Sigmoid colon (tissue), 7 donors: ENCODE data around the gene KCNQ4. TPM values are rescaled to one million over a fixed set of nuclear protein-coding genes. Genes with fewer than 3 reads are reported as not detected.

ENCODE experiments used
- DNase-seq: peaks from one replicate; pipeline ENCODE4 v3.0.0-alpha.2; 2019
- H3K27ac ChIP-seq, 4 donors: fragments of 200-600 bp; sonication (generic); one replicate each; pipeline ENCODE4 v1.5.1; 2016 to 2019; ENCODE audit warnings: mild to moderate bottlenecking in 1 of 4
- H3K27me3 ChIP-seq, 3 donors: fragments of 200-600 bp; sonication (generic); one replicate each; pipeline ENCODE4 v1.5.1; 2019; ENCODE audit warnings: mild to moderate bottlenecking in 1 of 3
- H3K36me3 ChIP-seq, 4 donors: fragments of 200-600 bp; sonication (generic); one replicate each; pipeline ENCODE4 v1.5.1; 2016 to 2019
- H3K4me1 ChIP-seq, 4 donors: fragments of 200-600 bp; sonication (generic); one replicate each; pipeline ENCODE4 v1.5.1; 2017 to 2019
- H3K4me3 ChIP-seq, 4 donors: fragments of 200-600 bp; sonication (generic); one replicate each; pipeline ENCODE4 v1.5.1; 2017 to 2019; ENCODE audit warnings: mild to moderate bottlenecking in 2 of 4, moderate library complexity in 1 of 4
- H3K9me3 ChIP-seq, 4 donors: fragments of 200-600 bp in 3 of 4; sonication (generic) in 3 of 4; one replicate each; pipeline versions ENCODE4 v1.5.1 to v1.6.1; 2013 to 2019
- EP300 ChIP-seq, 4 donors: sonication (generic); formaldehyde crosslinking; IDR thresholded peaks; one replicate each; pipeline ENCODE4 v1.6.1; 2017; ENCODE audit warnings: antibody characterized with exemption in 4 of 4
- POLR2A ChIP-seq, 2 donors: fragments of 450-650 bp; IDR thresholded peaks; one replicate each; pipeline ENCODE4 v1.6.1; 2016; ENCODE audit warnings: antibody characterized with exemption in 2 of 2, mild to moderate bottlenecking in 2 of 2, moderate library complexity in 2 of 2
- POLR2AphosphoS5 ChIP-seq, 4 donors: sonication (generic); formaldehyde crosslinking; IDR thresholded peaks; one replicate each; pipeline ENCODE4 v1.6.1; 2017; ENCODE audit warnings: antibody characterized with exemption in 4 of 4
- WGBS, 2 donors: extraction: QIAGEN DNeasy Blood & Tissue Kit; methylation state at CpG; one replicate each; pipeline ENCODE4 v1.1.7; 2013; 5-methylcytosine and 5-hydroxymethylcytosine counted together
- intact Hi-C: fragments of 100-400 bp; cut with DNase I; formaldehyde crosslinking; loops from one replicate; pipeline ENCODE4 v1.15.1; 2023
- polyA plus RNA-seq, 3 donors: library from polyadenylated mRNA; stranded (reverse); fragments of 200-250 nt; gene quantifications; one replicate each; pipeline ENCODE4 v1.2.3, GENCODE V29; 2013
- total RNA-seq, 4 donors: library from RNA; depleted of rRNA; stranded (reverse); fragments of >200 nt; gene quantifications; one replicate each; pipeline ENCODE4 v1.1.0, GENCODE V29; 2016
- TF ChIP-seq, protein P1 (sequence below), 4 experiments: fragments of 450-650 bp in 3 of 4; fragments of 200-600 bp in 1 of 4; IDR thresholded peaks; one replicate each; pipeline ENCODE4 v1.5.1; 2016 to 2019; ENCODE audit warnings: antibody characterized with exemption in 4 of 4, mild to moderate bottlenecking in 3 of 4, moderate library complexity in 2 of 4
- donor health status: healthy with polysubstance abuse.
- donor health status: Bipolar disorder and iron deficiency.
- donor health status: healthy.

The KCNQ4 gene
- total and polyA plus RNA-seq, 7 donors = 0.60 to 10.8 (median 6.3) TPM; not detected in 1

DNA sequence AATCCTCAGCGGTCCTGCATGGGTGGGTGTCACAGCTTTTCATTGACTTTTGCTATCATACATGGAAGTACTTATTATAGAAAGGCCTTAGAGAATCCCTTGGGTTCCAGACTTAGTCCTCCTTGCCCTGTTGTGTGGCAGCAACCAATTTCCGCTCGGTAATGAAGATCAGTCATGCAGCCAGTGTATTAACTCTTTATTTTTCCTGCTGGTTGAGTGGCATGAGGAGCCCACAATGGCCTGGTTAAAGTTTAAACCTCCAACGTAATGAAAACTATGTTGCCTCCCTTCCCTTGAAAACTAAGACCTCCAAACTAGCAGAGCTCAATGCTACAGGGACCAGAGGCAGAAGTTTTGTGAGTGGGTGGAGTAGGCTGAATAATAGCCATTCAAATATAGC lies 58.6 kb downstream of the KCNQ4 start:
- H3K4me1 ChIP-seq = peaks cover 0 to 12% (median 10%) of the 10 kb centered on the region in 4 donors
- no peak overlapping the region for H3K4me3 ChIP-seq
- H3K36me3 ChIP-seq = peaks cover 5 to 31% (median 12%) of the 10 kb centered on the region in 4 donors
- no peak overlapping the region for H3K27ac ChIP-seq
- peaks cover 0 to 3% (median 0%) of the 10 kb centered on the region in 4 donors for H3K9me3 ChIP-seq
- no peaks in the 10 kb centered on the region for H3K27me3 ChIP-seq
- intact Hi-C loops = loop anchor here (10.0 kb wide), 1 partner anchor 307 kb away; the partner anchor contains the start of gene ZNF684
- WGBS, 2 donors = 71 to 87% methylated on average over 4 of the region's 4 CpGs
- TF ChIP-seq POLR2AphosphoS5 (IDR thresholded peaks at IDR 0.05) (no peak), EP300 (IDR thresholded peaks at IDR 0.05) (no peak), POLR2A (IDR thresholded peaks at IDR 0.05) (no peak)
- TF ChIP-seq, protein P1, sequence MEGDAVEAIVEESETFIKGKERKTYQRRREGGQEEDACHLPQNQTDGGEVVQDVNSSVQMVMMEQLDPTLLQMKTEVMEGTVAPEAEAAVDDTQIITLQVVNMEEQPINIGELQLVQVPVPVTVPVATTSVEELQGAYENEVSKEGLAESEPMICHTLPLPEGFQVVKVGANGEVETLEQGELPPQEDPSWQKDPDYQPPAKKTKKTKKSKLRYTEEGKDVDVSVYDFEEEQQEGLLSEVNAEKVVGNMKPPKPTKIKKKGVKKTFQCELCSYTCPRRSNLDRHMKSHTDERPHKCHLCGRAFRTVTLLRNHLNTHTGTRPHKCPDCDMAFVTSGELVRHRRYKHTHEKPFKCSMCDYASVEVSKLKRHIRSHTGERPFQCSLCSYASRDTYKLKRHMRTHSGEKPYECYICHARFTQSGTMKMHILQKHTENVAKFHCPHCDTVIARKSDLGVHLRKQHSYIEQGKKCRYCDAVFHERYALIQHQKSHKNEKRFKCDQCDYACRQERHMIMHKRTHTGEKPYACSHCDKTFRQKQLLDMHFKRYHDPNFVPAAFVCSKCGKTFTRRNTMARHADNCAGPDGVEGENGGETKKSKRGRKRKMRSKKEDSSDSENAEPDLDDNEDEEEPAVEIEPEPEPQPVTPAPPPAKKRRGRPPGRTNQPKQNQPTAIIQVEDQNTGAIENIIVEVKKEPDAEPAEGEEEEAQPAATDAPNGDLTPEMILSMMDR (IDR thresholded peaks at IDR 0.05) = no peak
- no peak for DNase-seq

GRCh38 chr1:40842691-40843090 lies 59.1 kb downstream of the KCNQ4 start:
- H3K27ac ChIP-seq = no peak overlapping the region
- no peak for DNase-seq
- H3K27me3 ChIP-seq = no peaks in the 10 kb centered on the region
- no peak overlapping the region for H3K4me3 ChIP-seq
- H3K36me3 ChIP-seq = peaks cover 5 to 26% (median 12%) of the 10 kb centered on the region in 4 donors
- TF ChIP-seq, protein P1 (IDR thresholded peaks at IDR 0.05) = no peak
- TF ChIP-seq EP300 (IDR thresholded peaks at IDR 0.05) = no peak
- no peak for TF ChIP-seq POLR2AphosphoS5 (IDR thresholded peaks at IDR 0.05)
- no peak for TF ChIP-seq POLR2A (IDR thresholded peaks at IDR 0.05)
- intact Hi-C loops = loop anchor here (10.0 kb wide), 1 partner anchor 308 kb away; the partner anchor contains the start of gene ZNF684
- peaks cover 0 to 3% (median 0%) of the 10 kb centered on the region in 4 donors for H3K9me3 ChIP-seq
- H3K4me1 ChIP-seq = peaks cover 0 to 12% (median 10%) of the 10 kb centered on the region in 4 donors
- WGBS, 2 donors = 97% methylated on average over 3 of the region's 3 CpGs

GRCh38 chr1:40844079-40844478 lies 60.5 kb downstream of the KCNQ4 start:
- Histone ChIP-seq H3K27me3 (no peaks in the 10 kb centered on the region), H3K9me3 (peaks cover 0 to 3% (median 0%) of the 10 kb centered on the region in 4 donors), H3K4me3 (no peak overlapping the region), H3K4me1 (peaks cover 0 to 12% (median 10%) of the 10 kb centered on the region in 4 donors), H3K27ac (peak overlapping the region in 1 of 4 donors; percentile 59), H3K36me3 (peaks cover 0 to 12% (median 3%) of the 10 kb centered on the region in 4 donors)
- intact Hi-C loops = loop anchor here (10.0 kb wide), 1 partner anchor 309 kb away; the partner anchor contains the start of gene ZNF684
- DNase-seq = no peak
- TF ChIP-seq EP300 (IDR thresholded peaks at IDR 0.05) = no peak
- no peak for TF ChIP-seq POLR2AphosphoS5 (IDR thresholded peaks at IDR 0.05)
- TF ChIP-seq, protein P1 (IDR thresholded peaks at IDR 0.05) = no peak
- no peak for TF ChIP-seq POLR2A (IDR thresholded peaks at IDR 0.05)
- WGBS, 2 donors = 73 to 81% methylated on average over 5 of the region's 5 CpGs

DNA sequence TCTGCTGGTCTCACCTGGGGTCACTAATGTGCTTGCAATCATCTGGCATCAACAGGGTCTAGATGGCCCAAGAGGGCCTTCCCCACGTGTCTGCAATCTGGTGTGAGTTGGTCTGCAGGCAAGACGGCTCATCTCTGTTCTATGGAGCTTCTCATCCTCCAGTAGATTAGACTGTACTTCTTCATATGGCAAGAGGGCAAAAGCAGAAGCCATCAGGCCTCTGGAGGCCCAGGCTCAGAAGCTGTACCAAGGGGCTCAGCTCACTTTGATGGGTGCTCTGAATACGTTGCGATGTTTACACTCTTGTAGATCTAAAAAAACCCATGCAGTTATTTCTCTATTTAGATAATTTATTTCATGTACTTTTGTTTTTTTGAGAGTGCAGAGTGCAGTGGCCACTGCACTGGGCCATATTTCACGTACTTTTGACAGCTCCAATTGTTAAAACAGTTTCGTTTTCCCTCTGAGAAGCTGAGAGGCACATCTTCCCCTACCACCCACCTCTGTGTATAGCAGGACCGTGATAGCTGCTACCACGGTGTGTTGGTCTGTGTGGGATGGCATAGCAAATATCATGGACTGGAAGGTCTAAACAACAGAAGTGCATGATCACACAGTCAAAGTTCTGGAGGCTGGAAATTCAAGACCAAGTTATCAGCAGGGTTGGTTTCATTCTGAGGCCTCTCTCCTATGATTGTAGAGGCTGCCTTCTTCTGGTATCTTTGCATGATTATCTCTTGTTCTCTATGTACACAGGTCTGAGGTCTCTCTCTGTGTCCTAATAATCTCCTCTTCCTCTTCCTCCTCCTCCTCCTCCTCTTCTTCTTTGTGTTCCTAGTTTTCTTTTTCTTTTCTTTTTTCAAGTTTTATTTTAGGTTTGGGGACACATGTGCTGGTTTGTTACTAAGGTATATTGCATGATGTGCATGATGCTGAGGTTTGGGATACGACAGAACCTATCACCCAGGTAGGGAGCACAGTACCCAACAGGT lies 61.6 kb downstream of the KCNQ4 start:
- Histone ChIP-seq H3K27ac (peak overlapping the region in 3 of 4 donors; percentile 29 to 59 (median 57)), H3K9me3 (peaks cover 0 to 3% (median 0%) of the 10 kb centered on the region in 4 donors), H3K27me3 (no peaks in the 10 kb centered on the region), H3K36me3 (peaks cover 0 to 1% (median 0%) of the 10 kb centered on the region in 4 donors), H3K4me3 (no peak overlapping the region), H3K4me1 (peaks cover 0 to 20% (median 13%) of the 10 kb centered on the region in 4 donors)
- DNase-seq = no peak
- TF ChIP-seq, protein P1 (IDR thresholded peaks at IDR 0.05) = no peak
- TF ChIP-seq POLR2AphosphoS5 (IDR thresholded peaks at IDR 0.05) = peak in 3 of 4 donors; percentile 6 to 11 (median 6)
- intact Hi-C loops = loop anchor here (10.0 kb wide), 1 partner anchor 310 kb away; the partner anchor contains the start of gene ZNF684
- WGBS, 2 donors = 46 to 72% methylated on average over 9 of the region's 9 CpGs
